Omental fat pad (tissue), 4 donors: ENCODE measurements around the gene FLT4. TPM values are rescaled to one million over a fixed set of nuclear protein-coding genes. Genes with fewer than 3 reads are reported as not detected.

Source experiments
- ATAC-seq: fragments of 150-250 bp; one replicate; pipeline ENCODE4 v1.9.1; 2016; ENCODE audit warnings: mild to moderate bottlenecking, moderate library complexity; ENCODE audit not compliant: low FRiP score
- DNase-seq: peaks from one replicate; pipeline ENCODE4 v3.0.0-alpha.2; 2019; ENCODE audit warnings: low spot score
- total RNA-seq, 4 donors: library from RNA; depleted of rRNA; stranded (reverse); fragments of >200 nt; gene quantifications; one replicate each; pipeline ENCODE4 v1.1.0, GENCODE V29; 2016
- TF ChIP-seq, protein P1 (sequence below), 3 donors: fragments of 450-650 bp; IDR thresholded peaks; one replicate each; pipeline ENCODE4 v1.5.1; 2016 to 2017; ENCODE audit warnings: antibody characterized with exemption in 3 of 3, mild to moderate bottlenecking in 3 of 3, moderate library complexity in 2 of 3

The FLT4 gene
- total RNA-seq, 4 donors from 2014 or later = 8.9 to 50.6 (median 15.4) TPM

DNA sequence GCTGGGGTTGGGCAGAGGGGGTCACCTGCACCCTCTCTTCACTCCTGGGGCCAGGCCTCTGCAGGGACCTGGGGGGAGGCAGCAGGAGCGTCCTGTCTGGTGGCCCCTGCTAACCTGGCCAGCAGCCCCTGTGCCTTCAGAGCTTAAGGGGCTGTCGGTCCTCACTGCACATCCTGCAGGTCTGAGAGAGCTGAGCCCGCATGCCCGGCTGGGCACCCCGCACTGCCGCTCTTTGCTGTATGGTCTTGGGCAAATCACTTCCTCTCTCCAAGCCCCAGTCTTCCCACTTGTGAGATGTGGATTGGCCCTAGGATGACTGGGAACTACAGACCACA lies 7.9 kb downstream of the FLT4 start:
- ATAC-seq (no peak), DNase-seq (no peak)
- TF ChIP-seq, protein P1, sequence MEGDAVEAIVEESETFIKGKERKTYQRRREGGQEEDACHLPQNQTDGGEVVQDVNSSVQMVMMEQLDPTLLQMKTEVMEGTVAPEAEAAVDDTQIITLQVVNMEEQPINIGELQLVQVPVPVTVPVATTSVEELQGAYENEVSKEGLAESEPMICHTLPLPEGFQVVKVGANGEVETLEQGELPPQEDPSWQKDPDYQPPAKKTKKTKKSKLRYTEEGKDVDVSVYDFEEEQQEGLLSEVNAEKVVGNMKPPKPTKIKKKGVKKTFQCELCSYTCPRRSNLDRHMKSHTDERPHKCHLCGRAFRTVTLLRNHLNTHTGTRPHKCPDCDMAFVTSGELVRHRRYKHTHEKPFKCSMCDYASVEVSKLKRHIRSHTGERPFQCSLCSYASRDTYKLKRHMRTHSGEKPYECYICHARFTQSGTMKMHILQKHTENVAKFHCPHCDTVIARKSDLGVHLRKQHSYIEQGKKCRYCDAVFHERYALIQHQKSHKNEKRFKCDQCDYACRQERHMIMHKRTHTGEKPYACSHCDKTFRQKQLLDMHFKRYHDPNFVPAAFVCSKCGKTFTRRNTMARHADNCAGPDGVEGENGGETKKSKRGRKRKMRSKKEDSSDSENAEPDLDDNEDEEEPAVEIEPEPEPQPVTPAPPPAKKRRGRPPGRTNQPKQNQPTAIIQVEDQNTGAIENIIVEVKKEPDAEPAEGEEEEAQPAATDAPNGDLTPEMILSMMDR (IDR thresholded peaks at IDR 0.05) = no peak

DNA sequence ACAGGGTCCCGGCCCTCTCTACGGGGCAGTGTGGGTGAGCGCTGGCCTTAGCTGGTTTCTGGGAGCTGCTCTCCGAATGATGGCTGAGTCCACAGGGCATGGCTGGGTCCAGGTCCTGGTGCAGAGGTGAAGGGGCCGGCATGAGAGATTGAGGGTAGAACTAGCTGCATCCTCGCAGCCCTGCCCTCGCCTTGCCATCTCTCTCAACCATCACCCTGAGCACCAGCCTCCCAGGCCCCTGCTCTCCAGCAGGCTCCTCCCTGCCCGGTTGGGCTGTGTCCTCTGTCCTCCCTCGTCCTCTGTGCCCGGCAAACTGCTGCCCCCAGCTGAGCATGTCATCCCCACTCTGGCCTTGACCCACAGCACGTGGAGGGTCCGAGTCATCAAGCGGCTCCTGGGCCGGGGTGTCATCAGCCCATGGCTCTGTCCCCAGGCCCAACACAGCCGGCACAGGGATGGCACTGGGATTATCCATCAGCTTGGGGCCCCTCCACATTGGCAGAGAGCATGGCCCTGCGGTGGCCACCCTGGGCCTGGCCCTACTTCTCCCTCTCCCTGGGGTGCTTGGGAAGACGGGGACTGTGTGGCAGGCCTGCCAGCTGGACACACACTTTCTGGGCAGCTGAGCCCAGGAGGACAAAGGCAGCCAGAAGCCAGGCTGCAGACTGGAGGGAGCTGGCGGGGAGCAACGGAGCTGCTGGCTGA lies 8.4 kb downstream of the FLT4 start:
- DNase-seq (peak; percentile 15), ATAC-seq (peak; percentile 8)
- TF ChIP-seq, protein P1 (IDR thresholded peaks at IDR 0.05) = no peak

DNA sequence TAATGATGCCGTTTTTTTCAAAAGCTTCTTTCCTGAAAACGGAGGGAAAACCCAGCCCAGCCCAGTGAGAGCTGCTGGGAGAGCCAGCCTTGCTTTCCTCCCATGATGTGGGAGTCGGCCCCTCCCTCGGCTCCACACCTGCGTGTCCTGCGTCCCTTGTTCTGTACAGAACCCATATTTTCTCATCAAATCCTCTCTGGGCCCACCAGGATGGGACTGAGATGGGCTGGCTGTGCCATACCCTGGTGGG lies 8.9 kb downstream of the FLT4 start:
- TF ChIP-seq, protein P1 (IDR thresholded peaks at IDR 0.05) = no peak
- DNase-seq (peak; percentile 10), ATAC-seq (no peak)

DNA sequence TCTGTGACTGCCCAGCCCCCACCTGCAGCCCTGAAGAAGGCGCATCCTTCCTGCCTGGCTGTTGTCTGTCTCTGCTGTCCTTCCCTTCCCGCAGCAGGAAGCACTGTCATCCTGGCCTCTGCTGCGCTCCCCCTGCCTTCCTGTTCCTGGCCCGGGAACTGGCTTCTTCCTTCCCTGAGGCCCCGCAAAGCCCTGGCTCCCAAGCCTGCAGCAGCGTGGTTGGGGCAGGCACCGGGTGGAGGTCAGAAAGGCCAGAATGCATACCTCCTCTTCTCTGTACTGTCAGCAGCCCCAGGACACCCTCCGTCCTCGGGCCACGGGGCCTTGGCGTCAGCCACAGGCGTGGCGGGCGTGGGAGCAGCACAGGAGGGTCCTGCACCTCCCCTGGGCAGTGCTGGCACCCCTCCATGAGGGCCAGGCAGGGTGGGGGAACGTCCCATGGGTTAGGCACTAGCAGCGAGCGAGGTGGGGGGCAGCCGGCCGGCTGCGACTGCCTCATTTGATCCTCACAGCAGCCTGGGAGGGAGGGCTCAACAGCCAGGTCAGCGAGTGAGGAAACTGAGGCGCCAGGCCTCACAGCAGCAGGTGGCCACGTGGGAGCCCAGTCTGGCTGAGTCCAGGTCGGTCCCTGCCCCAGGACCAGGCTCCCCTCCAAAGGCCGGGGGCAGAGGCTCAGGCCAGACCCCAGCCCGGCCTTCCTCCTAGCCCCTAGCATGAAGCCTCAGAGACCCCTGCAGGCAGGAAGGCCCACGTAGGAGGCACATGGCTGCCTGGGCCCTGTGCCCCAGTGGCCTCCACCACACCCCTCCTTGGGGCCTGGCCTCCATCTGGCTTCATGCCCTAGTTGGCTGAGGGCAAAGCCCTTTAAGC lies 9.4 kb downstream of the FLT4 start:
- DNase-seq (peak; percentile 20), ATAC-seq (peak; percentile 20)
- TF ChIP-seq, protein P1 (IDR thresholded peaks at IDR 0.05) = no peak

DNA sequence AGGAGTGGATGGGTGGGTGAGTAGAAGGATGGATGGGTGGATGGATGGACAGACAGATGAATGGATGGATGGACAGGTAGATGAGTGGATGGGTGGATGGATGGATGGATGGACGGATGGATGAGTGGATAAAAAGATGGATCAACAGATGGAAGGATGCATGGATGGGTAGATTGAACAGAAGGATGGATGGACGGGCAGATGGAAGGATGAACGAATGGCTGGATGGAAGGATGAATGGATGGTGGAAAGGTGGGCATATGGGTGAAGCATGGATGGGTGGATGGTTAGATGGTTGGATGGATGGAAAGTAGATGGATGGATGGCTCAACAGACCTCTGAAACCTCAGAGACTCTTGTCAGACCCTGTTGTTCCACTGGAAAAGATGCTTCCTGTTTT lies 10.1 kb downstream of the FLT4 start:
- DNase-seq = no peak
- no peak for ATAC-seq
- TF ChIP-seq, protein P1 (IDR thresholded peaks at IDR 0.05) = no peak

DNA sequence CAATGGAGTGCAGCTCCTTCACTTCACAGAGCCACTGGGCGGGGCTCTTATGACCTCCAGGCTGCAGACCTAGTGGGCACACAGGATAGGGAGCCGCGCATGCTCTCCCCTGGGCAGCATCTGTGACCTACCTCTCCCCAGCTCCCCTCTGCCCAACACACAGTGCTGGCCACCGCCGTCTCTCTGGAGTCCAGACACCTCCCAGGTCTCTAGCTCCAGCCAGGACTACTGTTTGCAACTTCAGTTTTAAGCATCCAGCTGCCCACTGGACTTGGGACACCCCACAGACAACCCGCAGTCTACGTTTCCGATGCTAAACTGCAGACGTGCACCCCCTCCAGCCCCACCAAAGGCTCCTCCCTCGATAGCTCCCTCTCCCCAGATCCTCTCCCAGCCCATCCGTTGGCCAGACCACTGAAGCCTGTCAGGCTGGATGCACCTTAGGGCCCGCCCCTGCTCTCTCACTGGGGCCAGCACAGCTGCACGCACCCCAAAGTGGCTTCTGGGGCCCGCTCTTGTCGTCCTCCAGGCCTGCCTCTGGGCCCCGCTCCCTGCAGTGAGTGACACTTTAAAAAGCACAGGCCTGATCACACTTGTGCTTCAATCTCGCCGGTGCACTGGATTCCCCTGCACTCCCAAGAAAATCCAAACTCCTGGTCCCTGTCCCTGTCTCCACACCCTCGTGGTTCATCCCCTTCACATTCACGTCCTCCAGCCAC lies 11.3 kb downstream of the FLT4 start:
- DNase-seq (peak; percentile 3), ATAC-seq (no peak)
- TF ChIP-seq, protein P1 (IDR thresholded peaks at IDR 0.05) = no peak
